ENCODE measurements around the gene CDK6. TPM values are rescaled to one million over a fixed set of nuclear protein-coding genes. Genes with fewer than 3 reads are reported as not detected.

Gene CDK6
- total RNA-seq, 4 donors from 2014 or later, result 12.9 to 32.7 (median 21.6) TPM

GRCh38 chr7:92735707-92736106 is 100.7 kb downstream of the CDK6 start:
- in situ Hi-C loops (cut with MboI; ENCODE audit: low pct_ligation_motif_present in 1 of 4, low pct_unique_long_range_greater_than_20kb in 1 of 4, low sequenced_read_pairs in 3 of 4), result no loop called here
- H3K36me3 ChIP-seq, result no peaks in the 10 kb centered on the region
- WGBS, 2 donors (ENCODE audit: low coverage in 1 of 2), result 66 to 67% methylated on average over 3 of the region's 3 CpGs
- H3K9me3 ChIP-seq, result no peaks in the 10 kb centered on the region
- H3K4me1 ChIP-seq, result peaks cover 0 to 19% (median 12%) of the 10 kb centered on the region in 4 donors
- no peak for DNase-seq
- no peak overlapping the region for H3K27ac ChIP-seq
- TF ChIP-seq CTCF (IDR thresholded peaks at IDR 0.05) (no peak), POLR2A (IDR thresholded peaks at IDR 0.05) (no peak), EP300 (IDR thresholded peaks at IDR 0.05; ENCODE audit: low read depth) (no peak)
- H3K4me3 ChIP-seq, result no peak overlapping the region
- intact Hi-C loops (cut with DNase I; ENCODE audit: low total_unique reads), result no loop called here
- no peaks in the 10 kb centered on the region for H3K27me3 ChIP-seq

GRCh38 chr7:92732316-92733036 is 103.9 kb downstream of the CDK6 start:
- intact Hi-C loops (cut with DNase I; ENCODE audit: low total_unique reads), result no loop called here
- no peak for DNase-seq
- no peak overlapping the region for H3K4me3 ChIP-seq
- 80 to 81% methylated on average over 1 to 4 of the region's 4 CpGs for WGBS, 2 donors (ENCODE audit: low coverage in 1 of 2)
- H3K27ac ChIP-seq, result no peak overlapping the region
- H3K27me3 ChIP-seq, result no peaks in the 10 kb centered on the region
- H3K4me1 ChIP-seq, result peaks cover 0 to 9% (median 4%) of the 10 kb centered on the region in 4 donors
- H3K9me3 ChIP-seq, result no peaks in the 10 kb centered on the region
- in situ Hi-C loops (cut with MboI; ENCODE audit: low pct_ligation_motif_present in 1 of 4, low pct_unique_long_range_greater_than_20kb in 1 of 4, low sequenced_read_pairs in 3 of 4), result no loop called here
- no peaks in the 10 kb centered on the region for H3K36me3 ChIP-seq
- no peak for TF ChIP-seq CTCF (IDR thresholded peaks at IDR 0.05)
- no peak for TF ChIP-seq POLR2A (IDR thresholded peaks at IDR 0.05)
- TF ChIP-seq EP300 (IDR thresholded peaks at IDR 0.05; ENCODE audit: low read depth), result no peak
- TF ChIP-seq POLR2AphosphoS5 (IDR thresholded peaks at IDR 0.05), result no peak

GRCh38 chr7:92731335-92732063 is 104.9 kb downstream of the CDK6 start:
- in situ Hi-C loops (cut with MboI; ENCODE audit: low pct_ligation_motif_present in 1 of 4, low pct_unique_long_range_greater_than_20kb in 1 of 4, low sequenced_read_pairs in 3 of 4), result no loop called here
- no peaks in the 10 kb centered on the region for H3K36me3 ChIP-seq
- H3K27me3 ChIP-seq, result no peaks in the 10 kb centered on the region
- peaks cover 0 to 8% (median 2%) of the 10 kb centered on the region in 4 donors for H3K4me1 ChIP-seq
- TF ChIP-seq EP300 (IDR thresholded peaks at IDR 0.05; ENCODE audit: low read depth) (no peak), POLR2AphosphoS5 (IDR thresholded peaks at IDR 0.05) (no peak), CTCF (IDR thresholded peaks at IDR 0.05) (no peak), POLR2A (IDR thresholded peaks at IDR 0.05) (no peak)
- no peak overlapping the region for H3K4me3 ChIP-seq
- H3K9me3 ChIP-seq, result no peaks in the 10 kb centered on the region
- no peak overlapping the region for H3K27ac ChIP-seq
- intact Hi-C loops (cut with DNase I; ENCODE audit: low total_unique reads), result no loop called here
- WGBS, 2 donors (ENCODE audit: low coverage in 1 of 2), result 81% methylated on average over 2 of the region's 2 CpGs; no CpG with 5 or more reads in 1 of the 2 donors
- DNase-seq, result no peak

- intact Hi-C loops (cut with DNase I; ENCODE audit: low total_unique reads) (no loop called here), in situ Hi-C loops (cut with MboI; ENCODE audit: low pct_ligation_motif_present in 1 of 4, low pct_unique_long_range_greater_than_20kb in 1 of 4, low sequenced_read_pairs in 3 of 4) (no loop called here)
- Histone ChIP-seq H3K4me1 (peaks cover 0 to 8% (median under 1%) of the 10 kb centered on the region in 4 donors), H3K4me3 (no peak overlapping the region), H3K27me3 (no peaks in the 10 kb centered on the region), H3K9me3 (no peaks in the 10 kb centered on the region), H3K27ac (no peak overlapping the region), H3K36me3 (no peaks in the 10 kb centered on the region)
- TF ChIP-seq POLR2AphosphoS5 (IDR thresholded peaks at IDR 0.05) (no peak), EP300 (IDR thresholded peaks at IDR 0.05; ENCODE audit: low read depth) (no peak), CTCF (IDR thresholded peaks at IDR 0.05) (no peak), POLR2A (IDR thresholded peaks at IDR 0.05) (no peak)
- WGBS, 2 donors (ENCODE audit: low coverage in 1 of 2), result 67 to 83% methylated on average over 1 to 3 of the region's 3 CpGs
- no peak for DNase-seq
Measured at GRCh38 chr7:92730808-92731207, 105.6 kb downstream of the CDK6 start.

Measured in transverse colon (tissue), 4 donors.